SK-N-MC (cell line): Measurements from ENCODE around the gene AMMECR1L.

Source experiments
- EZH2 ChIP-seq: fragments of 200-600 bp; sonication (generic); IDR thresholded peaks from one replicate; pipeline ENCODE4 v1.6.1; 2017; ENCODE audit warnings: antibody characterized with exemption
- FOXP2 ChIP-seq: optimal IDR thresholded peaks from 2 replicates; pipeline ENCODE3; 2011; ENCODE audit warnings: mild to moderate bottlenecking, moderate library complexity; ENCODE audit not compliant: insufficient read depth; ENCODE audit errors: extremely low read length, control extremely low read depth
- POLR2AphosphoS5 ChIP-seq: IDR thresholded peaks from 2 replicates; pipeline ENCODE4 v1.6.1; 2012; ENCODE audit warnings: mild to moderate bottlenecking, low read depth, low read length, borderline replicate concordance

- no peak for TF ChIP-seq POLR2AphosphoS5
- TF ChIP-seq EZH2: no peak
- no peak for TF ChIP-seq FOXP2
Observed at GRCh38 chr2:127909019-127909418, 23.3 kb upstream of the AMMECR1L start.
